Fibroblast of lung (primary cell): ENCODE measurements around the gene CARMIL1. TPM values are rescaled to one million over a fixed set of nuclear protein-coding genes. Genes with fewer than 3 reads are reported as not detected.

ENCODE experiments used
- DNase-seq, 2 donors: peaks; one replicate each; pipeline versions ENCODE4 v3.0.0 to v3.0.0-alpha.2; 2010; ENCODE audit warnings: low read depth in 2 of 2
- H2AFZ ChIP-seq: 2 replicates; pipeline ENCODE4 v1.5.1; 2012; ENCODE audit warnings: low read length, control low read depth, inconsistent platforms
- H3K27ac ChIP-seq: 2 replicates; pipeline ENCODE4 v1.5.1; 2011; ENCODE audit warnings: low read length, control low read depth; ENCODE audit not compliant: insufficient read depth
- H3K27me3 ChIP-seq: 2 replicates; pipeline ENCODE4 v1.5.1; 2011; ENCODE audit warnings: mild to moderate bottlenecking, low read length; ENCODE audit not compliant: control insufficient read depth, insufficient read depth
- H3K36me3 ChIP-seq: 2 replicates; pipeline ENCODE4 v1.5.1; 2011; ENCODE audit warnings: low read length; ENCODE audit not compliant: control insufficient read depth, insufficient read depth
- H3K4me1 ChIP-seq: 2 replicates; pipeline ENCODE4 v1.5.1; 2011; ENCODE audit warnings: low read length; ENCODE audit not compliant: control insufficient read depth, insufficient read depth; ENCODE audit errors: extremely low read depth
- H3K4me2 ChIP-seq: 2 replicates; pipeline ENCODE4 v1.5.1; 2011; ENCODE audit warnings: low read length, control low read depth; ENCODE audit not compliant: insufficient read depth; ENCODE audit errors: extremely low read depth
- H3K4me3 ChIP-seq, 4 experiments: fragments of 200-600 bp in 1 of 4; sonication (generic) in 1 of 4; replicated peaks in 1 of 4; 2 replicates each; pipeline ENCODE4 v1.5.1; 2011 to 2016; ENCODE audit warnings: low read length in 4 of 4, low read depth in 3 of 4, mild to moderate bottlenecking in 3 of 4, control low read depth in 2 of 4, inconsistent platforms in 1 of 4, mixed read lengths in 1 of 4; ENCODE audit not compliant: insufficient read depth in 1 of 4; ENCODE audit errors: control extremely low read depth in 1 of 4
- H3K79me2 ChIP-seq: 2 replicates; pipeline ENCODE4 v1.5.1; 2012; ENCODE audit warnings: mild to moderate bottlenecking, low read length, inconsistent platforms; ENCODE audit not compliant: control insufficient read depth, insufficient read depth
- H3K9ac ChIP-seq: 2 replicates; pipeline ENCODE4 v1.5.1; 2011; ENCODE audit warnings: mild to moderate bottlenecking, low read length, control low read depth; ENCODE audit not compliant: insufficient read depth
- H3K9me3 ChIP-seq: 2 replicates; pipeline ENCODE4 v1.5.1; 2012; ENCODE audit warnings: low read depth, low read length; ENCODE audit not compliant: control insufficient read depth, insufficient read depth
- H4K20me1 ChIP-seq: 2 replicates; pipeline ENCODE4 v1.5.1; 2011; ENCODE audit warnings: low read length; ENCODE audit not compliant: control insufficient read depth, insufficient read depth; ENCODE audit errors: extremely low read depth
- EZH2 ChIP-seq: IDR thresholded peaks from 2 replicates; pipeline ENCODE4 v1.5.1; 2012; ENCODE audit warnings: low read length, control low read depth, mild to moderate bottlenecking; ENCODE audit errors: missing control alignments
- polyA plus RNA-seq, 2 donors: library from polyadenylated mRNA; depleted of rRNA in 1 of 2; stranded (reverse) in 1 of 2; unstranded in 1 of 2; fragments of >200 nt; gene quantifications; 2 replicates each; pipeline ENCODE4 v1.2.1, GENCODE V29; 2011 to 2012; ENCODE audit warnings: missing spikeins in 1 of 2
- total RNA-seq: library from RNA; depleted of rRNA; stranded (reverse); fragments of >200 nt; gene quantifications from 2 replicates; pipeline ENCODE4 v1.2.1, GENCODE V29; 2014
- TF ChIP-seq, protein P1 (sequence below), 2 donors: IDR thresholded peaks in 1 of 2; conservative IDR thresholded peaks in 1 of 2; 1 replicate in 1 of 2; 2 replicates in 1 of 2; pipeline ENCODE4 v1.5.1; 2011 to 2012; ENCODE audit warnings: low read length in 2 of 2, control low read depth in 1 of 2, inconsistent platforms in 1 of 2, low read depth in 1 of 2, mild to moderate bottlenecking in 1 of 2

Gene CARMIL1
- total and polyA plus RNA-seq, 2 donors (not counting 1 experiment from before 2014, with no cell fraction given), result 10.2 to 12.5 TPM

DNA sequence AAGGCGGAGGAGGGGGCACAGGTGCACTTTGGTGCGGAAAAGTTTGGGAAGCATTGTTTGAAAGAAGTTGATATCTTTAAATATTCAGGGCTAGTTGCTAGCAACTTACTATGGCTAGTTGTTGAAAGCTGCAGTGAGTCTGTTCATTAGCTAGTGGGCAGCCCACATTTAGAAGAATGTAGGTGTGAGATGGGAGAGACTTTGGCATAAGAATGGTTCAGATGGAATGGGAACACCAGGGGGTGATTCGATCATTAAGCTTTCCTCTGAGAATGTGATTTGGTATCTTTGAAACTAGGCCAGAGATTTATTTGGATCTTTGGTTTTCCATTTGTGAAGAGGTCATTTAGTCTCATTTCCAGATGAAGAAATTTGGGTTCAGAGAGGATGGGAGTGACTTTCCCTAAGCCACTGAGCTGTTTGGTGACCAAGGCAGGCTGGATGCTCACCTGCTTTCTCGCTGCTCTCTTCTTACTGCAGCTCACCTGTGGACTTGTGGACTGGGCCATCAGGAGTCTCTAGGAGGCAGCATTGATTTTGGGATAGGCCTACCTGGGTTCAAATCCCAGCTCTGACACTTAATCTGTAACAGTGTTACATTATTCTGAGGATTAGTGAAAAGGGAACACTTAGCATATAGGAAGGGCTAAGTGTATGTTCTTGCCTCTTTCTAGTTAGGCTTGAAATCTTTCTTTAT is 62.9 kb downstream of the CARMIL1 start:
- no peak for TF ChIP-seq EZH2
- TF ChIP-seq, protein P1, sequence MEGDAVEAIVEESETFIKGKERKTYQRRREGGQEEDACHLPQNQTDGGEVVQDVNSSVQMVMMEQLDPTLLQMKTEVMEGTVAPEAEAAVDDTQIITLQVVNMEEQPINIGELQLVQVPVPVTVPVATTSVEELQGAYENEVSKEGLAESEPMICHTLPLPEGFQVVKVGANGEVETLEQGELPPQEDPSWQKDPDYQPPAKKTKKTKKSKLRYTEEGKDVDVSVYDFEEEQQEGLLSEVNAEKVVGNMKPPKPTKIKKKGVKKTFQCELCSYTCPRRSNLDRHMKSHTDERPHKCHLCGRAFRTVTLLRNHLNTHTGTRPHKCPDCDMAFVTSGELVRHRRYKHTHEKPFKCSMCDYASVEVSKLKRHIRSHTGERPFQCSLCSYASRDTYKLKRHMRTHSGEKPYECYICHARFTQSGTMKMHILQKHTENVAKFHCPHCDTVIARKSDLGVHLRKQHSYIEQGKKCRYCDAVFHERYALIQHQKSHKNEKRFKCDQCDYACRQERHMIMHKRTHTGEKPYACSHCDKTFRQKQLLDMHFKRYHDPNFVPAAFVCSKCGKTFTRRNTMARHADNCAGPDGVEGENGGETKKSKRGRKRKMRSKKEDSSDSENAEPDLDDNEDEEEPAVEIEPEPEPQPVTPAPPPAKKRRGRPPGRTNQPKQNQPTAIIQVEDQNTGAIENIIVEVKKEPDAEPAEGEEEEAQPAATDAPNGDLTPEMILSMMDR (conservative IDR thresholded peaks at IDR 0.05 in 1 of 2, IDR thresholded peaks at IDR 0.05 in 1 of 2; ENCODE audit: low read depth in 1 of 2, low read length in 2 of 2), result no peak
- H3K27ac ChIP-seq, result no peak overlapping the region

DNA sequence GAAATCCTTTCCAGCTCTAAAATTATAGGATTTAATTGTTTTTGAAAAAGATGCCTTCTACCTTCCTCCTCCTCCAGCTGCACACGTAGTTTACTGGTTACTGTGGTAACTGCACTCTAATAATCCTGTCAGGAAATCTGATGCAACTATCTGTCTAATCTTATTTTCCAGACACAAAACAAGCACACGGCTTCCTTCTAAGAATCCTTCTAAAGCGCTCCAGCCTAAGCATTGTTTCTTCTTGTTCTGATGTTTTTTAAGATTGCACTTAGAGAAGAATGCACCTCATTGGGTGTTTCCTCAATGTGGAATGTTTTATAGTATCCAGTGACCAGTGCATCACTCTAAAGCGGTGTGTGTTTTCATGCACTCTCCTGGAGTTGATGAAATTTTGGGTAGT is 63.6 kb downstream of the CARMIL1 start:
- peak; percentile 23 to 54 for DNase-seq
- no peak overlapping the region for H2AFZ ChIP-seq
- TF ChIP-seq EZH2, result no peak
- TF ChIP-seq, protein P1 (conservative IDR thresholded peaks at IDR 0.05 in 1 of 2, IDR thresholded peaks at IDR 0.05 in 1 of 2; ENCODE audit: low read depth in 1 of 2, low read length in 2 of 2), result no peak

More for the DNA sequence above, 62.9 kb downstream of the CARMIL1 start:
- no peaks in the 10 kb centered on the region for H3K36me3 ChIP-seq
- no peaks in the 10 kb centered on the region for H3K9me3 ChIP-seq
- DNase-seq, result no peak
- no peaks in the 10 kb centered on the region for H3K4me1 ChIP-seq
- H2AFZ ChIP-seq, result no peak overlapping the region
- H3K79me2 ChIP-seq, result no peaks in the 10 kb centered on the region
- no peak overlapping the region for H3K4me2 ChIP-seq
- no peaks in the 10 kb centered on the region for H3K27me3 ChIP-seq
- no peak overlapping the region for H3K9ac ChIP-seq
- no peaks in the 10 kb centered on the region for H4K20me1 ChIP-seq
- no peak overlapping the region for H3K4me3 ChIP-seq

DNA sequence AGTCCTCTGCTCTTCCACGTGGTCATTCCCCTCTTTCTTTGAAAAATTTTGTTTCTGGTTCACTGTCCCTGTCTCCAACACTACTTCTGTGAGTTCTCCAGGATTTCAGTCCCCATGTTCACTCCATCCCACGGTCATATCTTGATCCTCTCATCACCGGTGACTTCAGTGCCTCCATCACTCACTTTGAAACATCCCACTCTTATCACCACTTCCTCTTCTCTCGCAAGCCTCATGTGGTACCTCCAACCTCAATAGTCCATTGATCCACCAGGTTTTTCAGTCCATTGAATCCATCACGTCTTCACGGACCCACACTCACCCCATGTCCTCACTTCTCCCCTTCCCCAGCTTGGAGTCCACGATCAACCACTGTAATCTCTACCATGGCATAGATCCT is 64.8 kb downstream of the CARMIL1 start:
- Histone ChIP-seq H3K4me3 (no peak overlapping the region), H2AFZ (no peak overlapping the region), H4K20me1 (no peaks in the 10 kb centered on the region), H3K36me3 (no peaks in the 10 kb centered on the region), H3K4me1 (no peaks in the 10 kb centered on the region), H3K27ac (no peak overlapping the region), H3K79me2 (no peaks in the 10 kb centered on the region), H3K9ac (no peak overlapping the region), H3K4me2 (no peak overlapping the region), H3K27me3 (no peaks in the 10 kb centered on the region), H3K9me3 (no peaks in the 10 kb centered on the region)
- no peak for DNase-seq
- TF ChIP-seq, protein P1 (conservative IDR thresholded peaks at IDR 0.05 in 1 of 2, IDR thresholded peaks at IDR 0.05 in 1 of 2; ENCODE audit: low read depth in 1 of 2, low read length in 2 of 2), result no peak

More for the DNA sequence above, 63.6 kb downstream of the CARMIL1 start:
- H3K79me2 ChIP-seq, result no peaks in the 10 kb centered on the region
- no peak overlapping the region for H3K4me3 ChIP-seq
- H3K4me1 ChIP-seq, result no peaks in the 10 kb centered on the region
- H3K9me3 ChIP-seq, result no peaks in the 10 kb centered on the region
- no peak overlapping the region for H3K4me2 ChIP-seq
- no peaks in the 10 kb centered on the region for H3K27me3 ChIP-seq
- no peak overlapping the region for H3K27ac ChIP-seq
- no peaks in the 10 kb centered on the region for H3K36me3 ChIP-seq
- H4K20me1 ChIP-seq, result no peaks in the 10 kb centered on the region
- no peak overlapping the region for H3K9ac ChIP-seq
